GM19324 (cell line): ENCODE measurements around the gene HBG2.
"Not testable (repeated sequence)": the region's sequence is repeated elsewhere in the genome, so short reads cannot be mapped to it uniquely, and the experiment has no call there.

Source experiments
- ATAC-seq: cut with Tn5 transposase; IDR thresholded peaks from one replicate; pipeline ENCODE4 v1.9.1; 2021; ENCODE audit warnings: mild to moderate bottlenecking, moderate library complexity; ENCODE audit not compliant: unreplicated experiment, low FRiP score

HBG2 gene

GRCh38 chr11:5283086-5283485 lies 28.5 kb upstream of the HBG2 start:
- no peak for ATAC-seq

- no peak for ATAC-seq
Measured at GRCh38 chr11:5282628-5283027, 28.0 kb upstream of the HBG2 start.

- no peak for ATAC-seq
Measured at GRCh38 chr11:5281596-5281995, 27.0 kb upstream of the HBG2 start.

GRCh38 chr11:5280582-5281102 lies 26.1 kb upstream of the HBG2 start:
- peak; percentile 77 for ATAC-seq

GRCh38 chr11:5279471-5280090 lies 25.0 kb upstream of the HBG2 start:
- no peak for ATAC-seq

- ATAC-seq = no peak
Measured at GRCh38 chr11:5277807-5278382, 23.3 kb upstream of the HBG2 start.

GRCh38 chr11:5276697-5277096 lies 22.1 kb upstream of the HBG2 start:
- ATAC-seq = no peak

GRCh38 chr11:5275369-5276110 lies 21.0 kb upstream of the HBG2 start:
- no peak for ATAC-seq

- no peak for ATAC-seq
Measured at GRCh38 chr11:5274395-5274794, 19.8 kb upstream of the HBG2 start.

GRCh38 chr11:5272395-5273017 lies 17.9 kb upstream of the HBG2 start:
- no peak for ATAC-seq

- ATAC-seq = no peak
Measured at GRCh38 chr11:5269715-5270147, 15.2 kb upstream of the HBG2 start, which contains the start of gene HBE1. Gene HBE1 (minus strand): TSS chr11:5269945. CDS start chr11:5269890, 55 bp downstream.

- ATAC-seq = no peak
Measured at GRCh38 chr11:5267033-5267563, 12.5 kb upstream of the HBG2 start.

- ATAC-seq = no peak
Measured at GRCh38 chr11:5266609-5267008, 12.0 kb upstream of the HBG2 start.

GRCh38 chr11:5265832-5266231 lies 11.3 kb upstream of the HBG2 start:
- ATAC-seq = no peak

GRCh38 chr11:5258543-5259262 lies 4.1 kb upstream of the HBG2 start:
- no peak for ATAC-seq

GRCh38 chr11:5257296-5257695 lies 2.7 kb upstream of the HBG2 start:
- ATAC-seq = no peak

- ATAC-seq = not testable (repeated sequence)
Measured at GRCh38 chr11:5254023-5254422, 558 bp downstream of the HBG2 start.

GRCh38 chr11:5253440-5253839 lies 1.1 kb downstream of the HBG2 start:
- ATAC-seq = not testable (repeated sequence)

- no peak for ATAC-seq
Measured at GRCh38 chr11:5252919-5253265, 1.7 kb downstream of the HBG2 start.

- ATAC-seq = no peak
Measured at GRCh38 chr11:5252192-5252918, 2.2 kb downstream of the HBG2 start.
